SK-N-SH treated with all-trans-retinoic acid at 6 μM for 48 hours (cell line): ENCODE results near the gene GREB1L.
"Not testable (repeated sequence)": the region's sequence is repeated elsewhere in the genome, so short reads cannot be mapped to it uniquely, and the experiment has no call there.

ENCODE experiments used
- BACH2 ChIP-seq: fragments of 250-450 bp; sonication (Bioruptor Pico); IDR thresholded peaks from 2 replicates; pipeline ENCODE4 v1.9.0; 2021; ENCODE audit warnings: mild to moderate bottlenecking, borderline replicate concordance
- CREB5 ChIP-seq: fragments of 250-450 bp; sonication (Bioruptor Pico); IDR thresholded peaks from 2 replicates; pipeline ENCODE4 v1.5.1; 2020; ENCODE audit warnings: low read depth, mild to moderate bottlenecking, moderate library complexity
- CSDC2 ChIP-seq: fragments of 250-450 bp; sonication (Bioruptor Pico); IDR thresholded peaks from 2 replicates; pipeline ENCODE4 v1.5.0; 2020; ENCODE audit warnings: mild to moderate bottlenecking, moderate library complexity
- PATZ1 ChIP-seq: fragments of 250-450 bp; sonication (Bioruptor Pico); IDR thresholded peaks from 2 replicates; pipeline ENCODE4 v1.8.0; 2020; ENCODE audit warnings: mild to moderate bottlenecking, moderate library complexity, borderline replicate concordance
- POU6F1 ChIP-seq: fragments of 250-450 bp; sonication (Bioruptor Pico); IDR thresholded peaks from 2 replicates; pipeline ENCODE4 v1.8.0; 2021; ENCODE audit warnings: low read depth, mild to moderate bottlenecking, moderate library complexity, borderline replicate concordance
- TCF4 ChIP-seq: fragments of 250-450 bp; sonication (Bioruptor Pico); IDR thresholded peaks from 2 replicates; pipeline ENCODE4 v1.8.0; 2021; ENCODE audit warnings: mild to moderate bottlenecking, moderate library complexity, borderline replicate concordance
- TOX ChIP-seq: fragments of 250-450 bp; sonication (Bioruptor Pico); IDR thresholded peaks from 2 replicates; pipeline ENCODE4 v1.8.0; 2021; ENCODE audit warnings: mild to moderate bottlenecking, moderate library complexity, borderline replicate concordance
- ZC3H10 ChIP-seq: fragments of 250-450 bp; sonication (Bioruptor Pico); IDR thresholded peaks from 2 replicates; pipeline ENCODE4 v1.5.1; 2021; ENCODE audit warnings: mild to moderate bottlenecking, moderate library complexity
- ZFP30 ChIP-seq: fragments of 450-650 bp; formaldehyde crosslinking; IDR thresholded peaks from 2 replicates; pipeline ENCODE4 v1.5.0; 2022; ENCODE audit warnings: mild to moderate bottlenecking, moderate library complexity

GRCh38 chr18:21214409-21214808 is 27.6 kb upstream of the GREB1L start:
- not testable (repeated sequence) for TF ChIP-seq BACH2; POU6F1 (CRISPR knock-in tag); ZC3H10 (CRISPR knock-in tag); ZFP30 (CRISPR knock-in tag); PATZ1 (CRISPR knock-in tag); TCF4; CSDC2; CREB5 (CRISPR knock-in tag); TOX (CRISPR knock-in tag)
